Measurements from ENCODE around the gene NUDT15.
"Not testable (repeated sequence)": the region's sequence is repeated elsewhere in the genome, so short reads cannot be mapped to it uniquely, and the experiment has no call there.

- TF ChIP-seq EP300, POLR2A, POLR2AphosphoS5 (IDR thresholded peaks at IDR 0.05): not testable (repeated sequence)
- TF ChIP-seq, protein P1, sequence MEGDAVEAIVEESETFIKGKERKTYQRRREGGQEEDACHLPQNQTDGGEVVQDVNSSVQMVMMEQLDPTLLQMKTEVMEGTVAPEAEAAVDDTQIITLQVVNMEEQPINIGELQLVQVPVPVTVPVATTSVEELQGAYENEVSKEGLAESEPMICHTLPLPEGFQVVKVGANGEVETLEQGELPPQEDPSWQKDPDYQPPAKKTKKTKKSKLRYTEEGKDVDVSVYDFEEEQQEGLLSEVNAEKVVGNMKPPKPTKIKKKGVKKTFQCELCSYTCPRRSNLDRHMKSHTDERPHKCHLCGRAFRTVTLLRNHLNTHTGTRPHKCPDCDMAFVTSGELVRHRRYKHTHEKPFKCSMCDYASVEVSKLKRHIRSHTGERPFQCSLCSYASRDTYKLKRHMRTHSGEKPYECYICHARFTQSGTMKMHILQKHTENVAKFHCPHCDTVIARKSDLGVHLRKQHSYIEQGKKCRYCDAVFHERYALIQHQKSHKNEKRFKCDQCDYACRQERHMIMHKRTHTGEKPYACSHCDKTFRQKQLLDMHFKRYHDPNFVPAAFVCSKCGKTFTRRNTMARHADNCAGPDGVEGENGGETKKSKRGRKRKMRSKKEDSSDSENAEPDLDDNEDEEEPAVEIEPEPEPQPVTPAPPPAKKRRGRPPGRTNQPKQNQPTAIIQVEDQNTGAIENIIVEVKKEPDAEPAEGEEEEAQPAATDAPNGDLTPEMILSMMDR (IDR thresholded peaks at IDR 0.05), result not testable (repeated sequence)
Measured at GRCh38 chr13:48059951-48060350, 22.4 kb downstream of the NUDT15 start.

Data from upper lobe of left lung (tissue), 4 donors.